Amygdala (tissue), 56 donors: ENCODE data around the gene SPSB4.
"Not testable (repeated sequence)": the region's sequence is repeated elsewhere in the genome, so short reads cannot be mapped to it uniquely, and the experiment has no call there.

Experiments used
- DNase-seq, 56 donors: peaks; one replicate each; lab custom pipeline; 2025; lab: John Stamatoyannopoulos, UW

The SPSB4 gene

DNA sequence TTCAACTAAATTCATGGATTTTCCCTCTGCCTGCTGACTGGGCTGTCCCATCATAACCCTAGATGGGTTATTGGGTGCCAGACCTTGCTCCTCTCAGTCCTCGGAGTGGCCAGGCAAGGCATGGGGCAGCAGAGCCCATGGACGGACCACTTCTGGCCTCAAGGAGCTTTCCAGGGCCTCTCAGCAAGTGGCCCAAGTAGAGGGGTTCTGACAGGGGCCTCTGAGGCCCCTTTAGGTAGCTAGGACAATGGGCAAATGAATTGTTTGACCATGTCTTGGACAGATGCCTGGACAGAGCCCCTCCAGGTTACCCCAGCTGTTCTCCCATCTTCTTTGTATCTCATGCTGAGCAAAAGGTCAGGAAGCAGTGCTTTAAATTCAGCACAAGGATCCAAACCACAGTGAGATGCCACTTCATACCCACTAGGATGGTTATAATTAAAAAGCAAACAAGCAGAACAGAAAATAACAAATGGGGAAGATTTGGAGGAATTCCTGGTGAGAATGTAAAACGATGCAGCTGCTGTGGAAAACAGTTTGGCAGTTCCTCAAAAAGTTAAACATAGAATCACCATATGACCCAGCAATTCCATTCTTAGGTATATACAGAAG lies 61.6 kb downstream of the SPSB4 start:
- DNase-seq, result no peak

GRCh38 chr3:141113680-141114079 lies 62.5 kb downstream of the SPSB4 start:
- DNase-seq, result not testable (repeated sequence)

DNA sequence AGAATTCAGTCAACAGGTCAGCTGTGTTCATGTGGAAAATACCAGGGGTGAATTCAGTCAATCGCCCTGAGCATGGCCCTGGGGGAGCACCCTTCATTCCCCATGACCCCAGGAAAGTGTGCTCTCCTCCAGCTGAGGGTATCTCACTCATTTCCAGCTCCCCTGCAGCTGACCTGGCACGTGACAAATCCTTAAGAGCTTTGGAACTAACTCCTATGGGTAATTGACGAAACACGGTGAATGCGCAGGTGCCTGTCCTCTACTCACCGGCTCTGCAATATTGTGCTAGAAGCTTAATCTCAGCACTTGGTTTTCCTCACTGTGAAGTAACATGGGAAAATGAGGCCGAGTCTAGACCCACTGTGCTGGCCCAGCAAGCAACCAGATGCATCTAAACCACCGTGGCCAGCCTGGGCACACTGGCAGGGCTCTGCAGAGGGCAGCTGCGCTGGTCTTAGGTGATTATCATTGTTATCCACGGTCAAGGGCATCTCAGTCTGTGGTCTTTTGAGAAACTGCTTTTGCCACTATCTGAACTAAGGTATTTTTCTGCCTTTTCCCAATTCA lies 63.1 kb downstream of the SPSB4 start:
- DNase-seq, result no peak

DNA sequence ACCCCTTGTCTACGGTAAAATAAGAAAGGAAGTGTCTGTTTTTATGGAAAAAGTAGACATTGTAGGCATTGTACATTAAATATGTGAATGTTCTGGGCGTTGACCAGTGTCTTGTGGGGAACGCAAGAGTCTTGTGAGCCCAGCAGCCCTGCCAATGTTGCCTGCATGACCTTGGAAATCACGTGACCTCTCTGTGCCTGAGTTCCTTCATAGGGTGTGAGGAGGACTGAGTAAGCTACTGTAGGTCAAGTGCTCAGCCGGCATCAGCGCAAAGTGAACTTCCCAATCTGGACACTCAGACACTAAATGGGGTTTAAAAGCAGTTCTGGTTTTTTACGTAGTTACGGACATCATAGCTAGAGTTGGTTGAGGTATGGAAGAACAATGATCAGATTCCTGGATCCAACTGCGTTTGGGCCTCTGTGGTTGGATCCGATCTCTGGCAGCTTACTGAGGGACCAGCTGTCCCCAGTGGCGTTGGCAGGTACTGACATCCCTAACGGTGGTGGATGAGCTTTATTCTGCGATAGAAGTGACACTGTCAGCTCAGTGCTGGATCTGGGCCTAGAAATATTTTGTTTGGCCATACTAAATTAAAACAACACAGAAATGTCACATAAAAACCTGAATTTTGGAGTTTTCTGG lies 63.8 kb downstream of the SPSB4 start:
- DNase-seq, result no peak

GRCh38 chr3:141115789-141116541 lies 64.8 kb downstream of the SPSB4 start:
- DNase-seq, result no peak

- no peak for DNase-seq
Observed at GRCh38 chr3:141116721-141117120, 65.6 kb downstream of the SPSB4 start.

DNA sequence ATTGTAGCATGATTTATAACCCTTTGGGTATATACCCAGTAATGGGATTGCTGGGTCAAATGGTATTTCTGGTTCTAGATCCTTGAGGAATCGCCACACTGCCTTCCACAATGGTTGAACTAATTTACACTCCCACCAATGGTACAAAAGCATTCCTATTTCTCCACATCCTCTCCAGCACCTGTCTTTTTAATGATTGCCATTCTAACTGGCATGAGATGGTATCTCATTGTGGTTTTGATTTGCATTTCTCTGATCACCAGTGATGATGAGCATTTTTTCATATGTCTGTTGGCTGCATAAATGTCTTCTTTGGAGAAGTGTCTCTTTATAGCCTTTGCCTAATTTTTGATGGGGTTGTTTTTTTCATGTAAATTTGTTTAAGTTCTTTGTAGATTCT lies 66.8 kb downstream of the SPSB4 start:
- not testable (repeated sequence) for DNase-seq

- DNase-seq, result no peak
Observed at GRCh38 chr3:141122455-141123030, 71.4 kb downstream of the SPSB4 start.

GRCh38 chr3:141123677-141124410 lies 72.7 kb downstream of the SPSB4 start:
- peak in 2 of 56 donors; percentile 3 to 26 for DNase-seq

DNA sequence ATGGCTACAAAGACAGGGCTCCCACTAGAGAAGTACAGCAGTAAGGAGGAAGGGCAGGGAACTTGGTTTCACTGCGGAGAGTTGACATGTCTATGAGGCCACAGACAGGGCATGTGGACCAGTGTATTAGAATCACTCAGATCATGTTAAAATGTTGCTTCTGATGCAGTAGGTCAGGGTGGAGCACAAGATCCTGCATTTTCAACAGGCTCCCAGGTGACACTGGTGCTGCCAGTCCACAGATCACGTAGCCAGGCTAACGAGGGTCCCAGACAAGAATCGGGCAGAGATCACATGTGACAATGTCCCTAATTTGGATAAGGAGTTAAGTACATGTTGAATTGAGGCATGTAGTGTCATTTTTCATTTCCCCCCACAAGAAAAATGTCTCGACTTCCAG lies 73.6 kb downstream of the SPSB4 start:
- DNase-seq, result no peak

- DNase-seq, result no peak
Observed at GRCh38 chr3:141125351-141125750, 74.2 kb downstream of the SPSB4 start.

GRCh38 chr3:141126661-141127343 lies 75.7 kb downstream of the SPSB4 start:
- DNase-seq, result no peak

DNA sequence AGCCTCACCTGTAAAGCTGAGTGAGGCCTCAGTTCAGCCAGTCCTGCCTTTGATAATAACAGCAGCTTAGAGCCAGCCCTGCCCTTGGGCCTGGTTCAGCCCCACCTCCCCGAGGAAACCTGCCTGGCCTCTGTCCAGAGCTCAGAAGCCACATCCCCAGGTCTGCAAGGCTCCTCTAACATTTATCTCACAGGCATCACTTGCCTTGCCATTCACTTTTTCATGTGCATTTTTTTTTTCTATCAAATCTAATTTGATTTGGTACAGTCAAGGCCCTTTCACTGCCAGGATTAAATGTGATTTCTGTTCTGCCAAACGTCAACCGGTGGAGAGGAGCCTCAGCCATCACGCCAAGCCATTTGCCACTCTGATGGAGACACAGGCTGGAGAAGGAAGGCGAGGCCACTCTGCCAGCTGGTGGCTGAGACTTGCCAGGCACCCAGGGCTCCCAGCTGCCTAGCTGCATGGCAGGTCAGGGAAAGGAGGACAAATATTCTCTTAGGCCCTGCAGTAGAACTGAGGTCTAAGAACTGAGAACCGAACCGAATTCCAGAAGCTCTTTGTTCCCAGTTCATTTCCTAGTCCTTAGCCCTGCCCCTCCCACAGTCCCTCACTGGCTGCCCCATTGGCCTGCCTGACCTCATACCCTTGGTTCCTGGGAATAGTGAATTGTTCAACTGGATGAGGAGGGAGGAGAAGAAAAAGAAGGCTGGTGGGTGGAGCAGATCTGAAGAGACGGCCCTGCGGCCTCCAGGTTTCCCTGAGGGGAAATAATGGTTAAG lies 76.4 kb downstream of the SPSB4 start:
- DNase-seq, result no peak

DNA sequence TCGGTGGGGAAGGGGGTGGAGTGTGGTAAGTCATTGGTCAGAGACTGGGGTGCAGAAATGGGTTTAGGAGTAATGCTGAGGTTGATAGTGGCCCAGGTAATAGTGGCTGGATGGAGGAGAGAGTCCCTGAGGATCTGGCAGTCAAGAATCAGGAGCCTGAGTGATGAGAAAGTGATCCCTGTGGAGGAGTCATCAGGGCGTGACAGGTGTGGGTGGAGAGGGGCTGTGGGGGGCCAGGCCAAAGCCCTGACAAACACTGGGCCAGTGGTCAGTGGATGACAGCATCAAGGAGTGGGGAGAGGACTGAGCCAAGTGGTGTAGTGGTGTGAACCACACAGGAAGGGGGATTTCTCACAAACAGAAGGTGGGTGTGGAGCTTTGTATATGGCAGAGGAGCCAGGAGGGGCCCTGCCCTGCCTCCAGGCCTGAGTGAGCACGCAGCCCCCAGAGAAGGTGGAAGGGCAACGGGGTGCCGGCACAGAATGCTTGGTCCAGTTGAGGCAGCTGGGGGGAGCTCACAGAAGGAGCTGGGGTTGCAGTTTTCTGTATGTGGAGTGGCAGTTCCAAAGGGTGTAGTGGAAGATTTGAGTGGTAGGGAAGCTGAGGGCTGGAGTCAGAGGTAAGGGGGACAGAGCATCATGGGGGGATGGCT lies 77.1 kb downstream of the SPSB4 start:
- no peak for DNase-seq

DNA sequence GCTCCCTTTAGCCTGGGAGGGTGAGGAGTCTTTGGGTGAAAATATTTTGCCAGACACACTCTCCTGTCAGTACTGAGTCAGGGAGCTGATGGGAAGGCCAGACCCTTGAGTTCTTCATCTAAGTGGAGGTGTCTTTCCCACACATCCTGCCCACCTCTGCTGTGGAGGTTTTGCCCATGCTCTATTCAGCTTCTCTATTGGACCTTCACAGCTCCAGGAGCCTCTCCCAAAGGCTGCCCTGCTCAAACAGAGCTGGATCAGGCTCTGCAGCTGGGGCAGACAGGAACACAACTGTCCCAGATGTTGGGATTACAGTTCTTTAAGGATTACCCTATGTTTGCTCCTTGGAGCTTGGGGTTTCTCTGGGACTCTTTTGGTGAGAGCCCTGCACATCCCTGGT lies 77.9 kb downstream of the SPSB4 start:
- no peak for DNase-seq

DNA sequence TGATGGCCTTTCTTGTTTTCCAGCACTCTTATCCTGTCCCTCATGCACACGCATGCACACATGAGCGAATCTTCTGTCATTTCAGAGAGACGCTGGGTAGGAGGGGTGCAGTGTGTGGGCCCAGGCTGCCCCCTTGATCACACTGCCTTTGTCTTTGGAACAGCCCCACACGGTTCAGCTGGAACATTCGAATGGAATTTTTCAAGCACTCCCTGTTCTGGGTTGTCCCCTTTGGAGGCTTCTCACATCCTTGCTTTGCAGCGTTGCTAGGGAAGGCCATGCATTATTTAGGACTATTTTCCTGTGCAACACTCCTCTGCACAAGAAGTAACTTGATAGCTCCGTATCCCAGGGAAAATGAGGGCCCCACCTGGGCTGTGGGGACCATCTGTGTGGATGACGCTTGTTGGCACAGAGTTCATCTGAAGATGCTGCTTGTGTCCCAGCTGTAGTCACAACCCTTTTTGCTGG lies 78.4 kb downstream of the SPSB4 start:
- no peak for DNase-seq

DNA sequence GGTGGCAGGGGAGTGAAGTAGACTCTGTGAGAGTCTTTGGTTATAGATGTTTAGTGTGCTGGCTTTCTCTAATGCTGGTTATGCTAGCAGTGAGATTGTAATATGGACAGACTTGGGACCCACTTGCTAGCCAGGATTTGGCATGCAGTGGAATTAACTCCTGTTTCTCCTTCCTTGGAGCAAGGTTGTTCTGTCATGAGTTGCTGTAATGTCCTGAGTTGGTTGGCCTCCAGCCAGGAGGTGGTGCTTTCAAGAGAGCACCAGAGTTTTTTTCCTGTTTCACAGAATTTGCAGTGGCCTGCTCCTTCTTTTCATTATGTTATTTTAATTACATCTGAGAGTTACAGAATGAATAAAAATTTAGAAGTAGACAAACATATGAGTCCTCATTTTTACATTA lies 92.4 kb downstream of the SPSB4 start:
- no peak for DNase-seq

GRCh38 chr3:141146979-141147470 lies 95.9 kb downstream of the SPSB4 start:
- DNase-seq, result no peak
